ENCODE measurements around the gene CELF4. TPM values are rescaled to one million over a fixed set of nuclear protein-coding genes. Genes with fewer than 3 reads are reported as not detected.

The CELF4 gene
- polyA plus RNA-seq, 1 donor (not counting 4 experiments of a cell fraction or from before 2014, with no cell fraction given): not detected

GRCh38 chr18:37385846-37386778 lies 179.5 kb downstream of the CELF4 start:
- no peak overlapping the region for H3K27ac ChIP-seq (ENCODE audit: control insufficient read depth, insufficient read depth, low read length)
- H3K27me3 ChIP-seq (ENCODE audit: control insufficient read depth, extremely low read depth, insufficient read depth, low read length): no peaks in the 10 kb centered on the region
- no peaks in the 10 kb centered on the region for H3K9me1 ChIP-seq (ENCODE audit: control insufficient read depth, extremely low read depth, insufficient read depth, low read length)
- no peak overlapping the region for H3K4me3 ChIP-seq (ENCODE audit: control insufficient read depth in 2 of 3, extremely low read depth in 1 of 3, insufficient read depth in 2 of 3, low read depth in 1 of 3, low read length in 3 of 3)
- peaks cover 8% of the 10 kb centered on the region for H3K9me3 ChIP-seq (ENCODE audit: control insufficient read depth, low read depth, low read length)
- no peaks in the 10 kb centered on the region for H4K20me1 ChIP-seq (ENCODE audit: control insufficient read depth, extremely low read depth, insufficient read depth, low read length)
- DNase-seq (ENCODE audit: low read depth, low spot score): no peak
- no peaks in the 10 kb centered on the region for H3K36me3 ChIP-seq (ENCODE audit: control insufficient read depth in 2 of 2, extremely low read depth in 1 of 2, insufficient read depth in 2 of 2, low read length in 2 of 2)
- no peak overlapping the region for H3K9ac ChIP-seq (ENCODE audit: control insufficient read depth, extremely low read depth, insufficient read depth, low read length)
- no peak overlapping the region for H2AFZ ChIP-seq (ENCODE audit: control insufficient read depth, low read length)
- TF ChIP-seq EZH2 (IDR thresholded peaks at IDR 0.05; ENCODE audit: low read length) (no peak), CTCF (optimal IDR thresholded peaks at IDR 0.05 in 1 of 3, IDR thresholded peaks at IDR 0.05 in 1 of 3, conservative IDR thresholded peaks at IDR 0.05 in 1 of 3; ENCODE audit: extremely low read depth in 1 of 3, insufficient read depth in 2 of 3, low read length in 3 of 3) (peak; percentile 1 to 57 (median 21))
- no peak overlapping the region for H3K4me2 ChIP-seq (ENCODE audit: control insufficient read depth, extremely low read depth, insufficient read depth, low read depth, low read length)
- no peaks in the 10 kb centered on the region for H3K4me1 ChIP-seq (ENCODE audit: control insufficient read depth, extremely low read depth, insufficient read depth, low read length)
- FAIRE-seq: no peak
- dilution Hi-C loops (cut with MboI; ENCODE audit: extremely low pct_ligation_motif_present, low sequenced_read_pairs): no loop called here
- no peaks in the 10 kb centered on the region for H3K79me2 ChIP-seq (ENCODE audit: control insufficient read depth, insufficient read depth, low read length)

- Histone ChIP-seq H3K4me3 (ENCODE audit: control insufficient read depth in 2 of 3, extremely low read depth in 1 of 3, insufficient read depth in 2 of 3, low read depth in 1 of 3, low read length in 3 of 3) (no peak overlapping the region), H3K9me3 (ENCODE audit: control insufficient read depth, low read depth, low read length) (no peaks in the 10 kb centered on the region), H3K27me3 (ENCODE audit: control insufficient read depth, extremely low read depth, insufficient read depth, low read length) (no peaks in the 10 kb centered on the region), H3K9me1 (ENCODE audit: control insufficient read depth, extremely low read depth, insufficient read depth, low read length) (no peaks in the 10 kb centered on the region), H3K4me1 (ENCODE audit: control insufficient read depth, extremely low read depth, insufficient read depth, low read length) (no peaks in the 10 kb centered on the region), H4K20me1 (ENCODE audit: control insufficient read depth, extremely low read depth, insufficient read depth, low read length) (no peaks in the 10 kb centered on the region), H2AFZ (ENCODE audit: control insufficient read depth, low read length) (no peak overlapping the region), H3K27ac (ENCODE audit: control insufficient read depth, insufficient read depth, low read length) (no peak overlapping the region), H3K36me3 (ENCODE audit: control insufficient read depth in 2 of 2, extremely low read depth in 1 of 2, insufficient read depth in 2 of 2, low read length in 2 of 2) (no peaks in the 10 kb centered on the region), H3K4me2 (ENCODE audit: control insufficient read depth, extremely low read depth, insufficient read depth, low read depth, low read length) (no peak overlapping the region), H3K9ac (ENCODE audit: control insufficient read depth, extremely low read depth, insufficient read depth, low read length) (no peak overlapping the region), H3K79me2 (ENCODE audit: control insufficient read depth, insufficient read depth, low read length) (no peaks in the 10 kb centered on the region)
- FAIRE-seq (no peak), DNase-seq (ENCODE audit: low read depth, low spot score) (no peak)
- dilution Hi-C loops (cut with MboI; ENCODE audit: extremely low pct_ligation_motif_present, low sequenced_read_pairs): no loop called here
- no peak for TF ChIP-seq CTCF (optimal IDR thresholded peaks at IDR 0.05 in 1 of 3, IDR thresholded peaks at IDR 0.05 in 1 of 3, conservative IDR thresholded peaks at IDR 0.05 in 1 of 3; ENCODE audit: extremely low read depth in 1 of 3, insufficient read depth in 2 of 3, low read length in 3 of 3)
- TF ChIP-seq EZH2 (IDR thresholded peaks at IDR 0.05; ENCODE audit: low read length): no peak
These were observed 181.6 kb downstream of the CELF4 start for GRCh38 chr18:37383846-37384595.

Data from keratinocyte (primary cell).